ENCODE results near the gene CCDC148.

The CCDC148 gene

GRCh38 chr2:158153270-158154015 is 303.1 kb downstream of the CCDC148 start:
- no peak for DNase-seq

DNA sequence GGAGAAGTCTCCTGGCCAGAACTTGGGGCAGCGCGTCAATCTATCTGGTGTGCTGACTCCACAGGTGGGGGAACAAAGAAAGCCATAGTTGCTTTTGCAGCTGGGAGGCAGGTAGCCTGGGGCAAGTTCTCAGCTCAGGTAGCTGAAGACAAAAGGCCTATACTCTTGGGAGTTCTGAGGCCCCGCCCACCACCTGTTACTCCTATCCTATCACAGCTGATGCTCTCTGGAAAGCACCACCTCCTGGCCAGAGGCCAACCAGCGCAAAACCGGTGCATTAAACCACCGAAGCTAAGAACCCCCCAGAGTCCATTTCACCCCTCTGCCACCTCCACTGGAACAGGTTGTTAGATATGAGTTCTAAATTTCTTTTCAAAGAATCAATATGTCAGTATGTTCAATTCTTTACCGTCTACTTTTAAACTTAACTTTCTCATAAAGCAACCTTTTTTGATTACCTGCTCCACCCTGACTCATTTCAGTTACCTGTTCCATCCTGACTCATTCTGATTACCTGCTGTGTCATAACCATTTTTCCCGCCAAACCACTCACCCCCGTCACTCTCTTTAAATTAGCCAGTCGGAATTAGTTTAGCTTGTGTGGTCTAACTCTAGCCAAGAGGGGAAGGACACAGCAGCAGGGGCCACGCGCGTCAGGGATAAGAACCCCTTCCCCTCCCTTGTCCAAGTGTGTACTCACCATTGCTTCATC is 311.5 kb downstream of the CCDC148 start:
- DNase-seq, result no peak

DNA sequence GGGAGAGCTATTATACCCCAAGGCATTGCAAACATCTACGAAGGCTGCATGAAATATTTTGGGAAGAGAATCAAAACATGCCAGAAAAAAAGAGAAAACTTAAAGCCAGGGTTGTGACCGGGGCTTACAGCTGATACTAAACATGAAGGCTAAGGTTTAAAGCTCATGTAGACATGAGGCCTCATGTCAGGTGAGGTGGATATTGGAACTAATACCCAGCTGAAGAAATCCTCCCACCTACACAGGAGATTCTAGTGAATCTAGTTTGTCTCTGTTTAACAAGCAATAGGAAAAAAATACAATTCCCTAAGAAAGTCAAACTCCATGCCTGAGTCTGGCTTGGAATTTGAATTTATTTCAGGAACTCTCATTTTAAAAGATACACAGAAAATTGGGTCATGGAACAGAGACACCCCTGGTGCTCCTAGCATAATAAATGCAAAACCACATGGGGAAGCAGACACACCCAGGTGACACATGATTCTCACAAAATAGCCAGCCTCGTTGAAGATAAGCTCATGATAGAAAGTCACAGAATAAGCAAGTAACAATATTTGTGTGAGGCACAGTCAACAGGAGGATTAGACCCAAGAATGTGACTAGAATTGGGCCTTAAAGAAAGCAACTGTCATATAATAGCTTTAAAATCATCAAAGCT is 312.7 kb downstream of the CCDC148 start:
- DNase-seq, result no peak

- no peak for DNase-seq
Measured at GRCh38 chr2:158142568-158143332, 313.8 kb downstream of the CCDC148 start.

GRCh38 chr2:158142165-158142564 is 314.4 kb downstream of the CCDC148 start:
- no peak for DNase-seq

- no peak for DNase-seq
Measured at GRCh38 chr2:158140201-158140600, 316.4 kb downstream of the CCDC148 start.

DNA sequence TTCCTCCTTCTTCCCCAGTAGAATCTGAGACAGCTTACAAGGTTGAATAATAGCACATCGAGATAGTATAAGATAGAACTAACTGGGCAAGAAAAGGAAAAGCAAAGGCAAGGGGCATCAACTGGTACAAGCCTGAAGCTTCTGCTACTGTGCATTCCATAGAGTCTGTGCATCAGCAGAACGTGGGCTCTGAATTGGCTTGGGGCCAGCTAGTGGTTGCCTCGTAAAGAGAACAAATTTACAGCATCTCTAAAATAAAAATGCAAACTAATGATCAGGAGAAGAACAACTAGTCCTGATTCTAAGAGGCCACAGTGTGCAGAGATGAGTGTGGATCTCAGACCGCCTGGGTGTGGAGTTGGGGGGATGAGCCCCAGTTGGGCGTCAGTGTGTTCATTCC is 318.3 kb downstream of the CCDC148 start:
- DNase-seq, result no peak

DNA sequence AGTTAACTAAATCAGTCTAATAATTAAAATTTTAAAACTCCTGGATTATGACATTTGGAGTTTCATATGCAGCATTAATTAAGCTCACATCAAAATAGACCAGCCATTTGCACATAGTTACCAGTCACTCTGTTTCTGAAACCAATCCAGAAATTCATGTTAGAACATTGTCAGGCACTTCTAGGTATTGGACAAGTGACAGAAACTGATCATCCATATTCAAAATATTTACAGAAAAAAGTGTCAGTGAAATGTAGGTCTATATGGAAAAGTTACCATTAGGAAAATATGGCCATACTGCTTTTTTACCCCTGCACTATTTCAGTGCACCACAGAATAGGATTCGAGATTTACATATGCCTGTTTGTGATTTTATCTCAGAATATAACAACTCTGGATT is 321.5 kb downstream of the CCDC148 start:
- no peak for DNase-seq

DNA sequence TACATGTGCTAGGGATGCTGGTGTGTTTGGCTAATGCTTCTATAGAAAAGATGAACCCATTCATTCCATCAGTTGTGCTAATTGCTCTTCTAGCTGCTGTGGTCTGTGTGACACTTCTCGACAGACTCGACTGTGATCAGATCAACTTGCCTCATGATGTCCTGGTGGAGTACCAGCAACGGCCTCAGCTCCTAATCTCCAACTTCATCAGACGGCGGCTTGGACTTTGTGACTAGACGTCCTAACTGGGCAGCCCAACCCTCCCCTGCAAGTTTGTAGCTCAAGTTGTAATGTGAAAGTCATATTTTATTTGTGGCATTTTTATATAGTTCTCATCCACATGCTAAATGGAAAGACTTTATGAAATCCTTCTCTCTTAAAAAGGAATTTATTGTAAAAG is 321.9 kb downstream of the CCDC148 start:
- no peak for DNase-seq

- no peak for DNase-seq
Measured at GRCh38 chr2:158134055-158134454, 322.5 kb downstream of the CCDC148 start.

DNA sequence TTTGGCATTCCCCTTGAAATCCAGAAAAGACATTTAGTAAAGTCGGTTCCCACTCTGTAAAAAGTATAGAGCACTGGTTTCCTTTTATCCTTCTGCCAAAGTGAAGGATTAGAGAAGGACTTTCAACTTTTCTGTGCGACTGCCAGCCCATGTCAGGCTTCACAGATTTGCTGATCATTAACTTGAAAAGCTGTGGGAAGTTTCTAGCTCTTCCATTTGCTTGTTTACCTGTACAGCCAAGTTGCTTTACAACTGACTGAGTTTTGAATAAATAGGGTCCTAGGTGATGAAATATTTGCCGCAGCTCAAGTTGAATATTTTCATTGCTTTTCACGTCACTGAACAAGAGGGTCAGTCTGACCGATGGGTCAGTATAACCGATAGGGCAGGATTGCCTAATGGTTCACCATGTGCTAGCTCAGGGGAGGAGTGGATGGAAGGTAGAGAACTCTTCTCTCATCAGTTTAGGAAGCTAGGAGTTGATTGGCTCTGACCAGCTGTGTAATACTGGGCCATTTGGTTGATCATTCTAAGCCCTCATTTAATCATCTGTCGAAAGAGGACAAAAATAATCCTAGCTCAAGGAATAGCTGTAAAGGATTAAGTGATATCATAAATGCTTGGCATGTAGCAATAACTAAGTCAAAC is 324.5 kb downstream of the CCDC148 start:
- DNase-seq, result no peak

DNA sequence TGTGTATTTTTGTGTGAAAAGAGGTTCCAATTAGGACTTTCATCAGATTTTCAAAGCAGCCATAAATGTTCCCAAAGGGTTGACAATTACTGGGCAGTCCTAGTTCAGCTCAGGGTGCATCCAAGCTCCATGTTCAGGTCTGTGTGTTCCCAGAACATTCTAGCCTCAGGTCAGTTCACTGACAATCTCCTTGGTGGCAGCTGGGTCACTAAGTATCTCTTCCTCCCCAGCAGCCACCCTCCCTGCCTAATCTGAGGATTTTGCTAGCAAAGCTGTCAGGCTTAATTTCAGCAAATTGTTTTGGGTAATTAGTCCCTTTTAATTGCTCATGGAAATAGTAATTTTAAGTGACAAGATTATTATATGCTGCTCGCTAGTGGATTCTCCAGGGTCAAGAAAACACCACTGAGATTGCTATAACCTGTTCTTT is 325.1 kb downstream of the CCDC148 start:
- no peak for DNase-seq

GRCh38 chr2:158130832-158131473 is 325.6 kb downstream of the CCDC148 start:
- DNase-seq, result no peak

DNA sequence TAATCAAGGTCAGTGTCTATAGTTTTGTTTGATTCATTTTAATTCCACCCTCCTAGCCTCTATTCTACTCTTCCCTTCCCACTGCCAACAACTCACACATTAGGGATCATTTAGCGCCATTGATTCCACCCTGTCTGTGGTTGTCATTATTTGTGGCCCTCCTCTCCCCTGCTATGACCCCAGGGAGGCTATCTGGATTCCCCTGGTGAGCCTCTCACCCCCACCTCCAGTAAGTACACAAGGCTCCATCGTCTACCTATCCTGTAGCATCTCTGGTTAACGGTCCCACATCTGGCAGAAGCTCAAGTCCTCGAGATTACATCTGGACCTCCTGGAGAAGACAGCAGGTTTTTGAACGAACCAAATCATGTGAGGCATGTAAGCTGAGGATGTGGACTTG is 327.5 kb downstream of the CCDC148 start:
- DNase-seq, result no peak

GRCh38 chr2:158128168-158128973 is 328.2 kb downstream of the CCDC148 start:
- no peak for DNase-seq

DNA sequence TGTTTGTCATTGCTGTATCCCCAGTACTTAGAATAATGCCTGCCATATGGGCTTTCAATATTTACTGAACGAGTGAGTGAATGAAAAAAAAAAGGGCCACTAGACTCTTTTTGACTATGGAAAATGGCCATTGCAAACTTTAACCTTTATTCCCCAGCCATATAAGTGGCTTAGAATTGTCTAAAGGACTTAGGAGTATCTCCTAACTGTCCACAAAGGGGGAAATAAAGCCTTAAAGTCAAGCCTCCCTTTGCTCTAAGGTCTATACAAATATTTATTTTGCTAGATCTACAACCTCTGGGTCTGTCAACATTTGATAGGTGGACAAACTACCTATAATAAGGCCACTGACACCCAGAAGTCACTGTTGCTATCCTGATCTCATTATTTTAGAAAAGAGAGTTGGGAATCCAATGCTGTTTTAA is 329.2 kb downstream of the CCDC148 start:
- no peak for DNase-seq

DNA sequence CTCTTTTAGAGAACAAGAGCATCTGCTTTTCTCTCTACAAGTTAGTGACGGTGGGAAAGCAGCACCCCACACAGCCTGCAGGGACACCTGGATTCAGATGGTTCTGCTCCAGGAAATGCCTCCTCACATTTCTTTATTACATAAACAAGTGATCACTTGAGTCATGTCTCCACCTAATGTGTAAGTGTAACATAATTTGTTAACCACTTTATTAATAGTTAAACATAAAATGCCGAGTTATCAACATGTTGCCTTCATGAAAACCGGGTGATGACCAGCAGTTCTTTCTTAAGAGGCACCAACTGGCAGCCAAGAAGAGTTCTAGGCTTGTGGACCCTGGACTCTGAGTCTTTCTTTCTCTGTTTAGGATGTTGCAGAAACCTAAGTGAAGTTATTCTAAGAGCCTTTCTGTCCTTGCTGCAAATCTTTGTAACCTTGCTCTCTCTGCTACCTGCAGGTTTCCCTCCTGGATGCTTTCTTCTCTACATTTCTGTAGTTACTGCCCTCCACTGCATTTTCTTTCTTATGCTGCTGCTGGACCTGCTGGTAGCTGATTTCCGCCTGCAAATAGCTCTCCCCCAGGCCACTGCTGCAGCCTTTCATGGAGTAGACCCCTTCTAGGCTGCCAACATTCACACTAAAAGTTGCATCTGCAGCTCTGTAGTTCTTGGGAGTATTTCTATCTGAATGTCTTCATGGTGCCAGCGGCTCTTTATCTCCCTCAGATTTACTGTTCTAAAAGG is 330.6 kb downstream of the CCDC148 start:
- no peak for DNase-seq

DNA sequence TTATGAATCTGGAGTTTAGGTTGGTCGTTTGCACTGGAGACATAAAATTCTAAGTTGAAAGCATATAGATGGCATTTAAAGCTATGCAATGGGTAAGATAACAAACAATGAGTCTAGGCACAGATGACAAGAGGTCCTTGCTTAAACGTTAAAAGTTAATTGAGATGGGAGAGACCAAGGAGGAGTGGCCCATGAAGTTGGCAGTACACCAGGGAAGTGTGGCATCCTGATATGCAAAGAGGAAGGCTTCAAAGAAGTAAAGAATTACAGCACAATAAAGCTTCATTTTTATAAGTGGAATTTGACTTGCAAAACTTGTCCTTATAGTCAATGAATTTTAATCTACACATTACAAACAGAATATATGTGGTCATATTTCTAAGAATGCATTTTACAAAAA is 331.7 kb downstream of the CCDC148 start:
- no peak for DNase-seq

All from C1 segment of cervical spinal cord (tissue), 14 donors.